Psoas muscle (tissue), 8 donors: Measurements from ENCODE around the gene PRELID1. TPM values are rescaled to one million over a fixed set of nuclear protein-coding genes. Genes with fewer than 3 reads are reported as not detected.

Source experiments
- ATAC-seq, 4 donors: fragments of 200-7000 bp; cut with Tn5 transposase; one replicate each; pipeline ENCODE4 v1.9.1; 2020; ENCODE audit warnings: moderate library complexity in 3 of 4, mild to moderate bottlenecking in 2 of 4
- DNase-seq, 2 donors: peaks; one replicate each; pipeline ENCODE4 v3.0.0-alpha.2; 2020
- H3K27ac ChIP-seq: fragments of 200-600 bp; one replicate; pipeline ENCODE4 v1.8.0; 2022
- H3K27me3 ChIP-seq, 3 donors: fragments of 200-600 bp in 1 of 3; one replicate each; pipeline versions ENCODE4 v1.6.1 to v1.8.0; 2013 to 2022; ENCODE audit warnings: low read length in 2 of 3, mild to moderate bottlenecking in 2 of 3, moderate library complexity in 1 of 3; ENCODE audit not compliant: insufficient read depth in 3 of 3
- H3K36me3 ChIP-seq, 2 donors: fragments of 200-600 bp in 1 of 2; one replicate each; pipeline versions ENCODE4 v1.6.1 to v1.8.0; 2013 to 2022; ENCODE audit warnings: low read depth in 1 of 2, mild to moderate bottlenecking in 1 of 2, moderate library complexity in 1 of 2; ENCODE audit not compliant: insufficient read depth in 1 of 2
- H3K4me1 ChIP-seq: fragments of 200-600 bp; one replicate; pipeline ENCODE4 v1.8.0; 2022
- H3K4me3 ChIP-seq: fragments of 200-600 bp; one replicate; pipeline ENCODE4 v1.8.0; 2022; ENCODE audit warnings: mild to moderate bottlenecking
- H3K9me3 ChIP-seq: fragments of 200-600 bp; one replicate; pipeline ENCODE4 v1.8.0; 2022
- CTCF ChIP-seq: fragments of 200-600 bp; IDR thresholded peaks from one replicate; pipeline ENCODE4 v1.8.0; 2022; ENCODE audit warnings: antibody characterized with exemption
- WGBS, 3 donors: extraction: QIAGEN DNeasy Blood & Tissue Kit; methylation state at CpG; one replicate each; pipeline versions ENCODE4 v1.1.6 to v1.1.7; 2013; 5-methylcytosine and 5-hydroxymethylcytosine counted together
- intact Hi-C, 2 donors: fragments of 100-400 bp; cut with DNase I; formaldehyde crosslinking; loops; one replicate each; pipeline versions ENCODE4 v1.11.0 to v1.14.2; 2022
- polyA plus RNA-seq, 3 donors: library from polyadenylated mRNA; stranded (reverse); fragments of 200-250 nt; gene quantifications; one replicate each; pipeline ENCODE4 v1.2.3, GENCODE V29; 2013
- total RNA-seq, 4 donors: library from RNA; stranded (reverse); fragmentation: NEBNext Ultra II Directional in 2 of 4; extraction: Animal tissue kit (Norgen Biotek cat#: 25700) in 2 of 4; gene quantifications; one replicate each; pipeline versions ENCODE4 v1.2.1 to v1.2.4, GENCODE V29; 2021 to 2023
- donor health status: healthy with polysubstance abuse.
- donor health status: DM: no; HTN: no; CAD: no; lungs with moderate emphysema.
- donor health status: Bipolar disorder and iron deficiency.
- donor health status: healthy.
- donor health status: DM: yes; HTN: yes; CAD: no.
- donor health status: DM: no; HTN: no; CAD: no.
- donor health status: DM: no; HTN: no; CAD: no.
- donor health status: DM: yes; HTN: yes; CAD: no.

The PRELID1 gene
- total and polyA plus RNA-seq, 7 donors: 19.9 to 201 (median 53.9) TPM

- H3K9me3 ChIP-seq: no peaks in the 10 kb centered on the region
- H3K4me1 ChIP-seq: no peaks in the 10 kb centered on the region
- ATAC-seq (peak in 3 of 4 donors; percentile 32 to 60 (median 54)), DNase-seq (peak in 1 of 2 donors; percentile 50)
- no peak for TF ChIP-seq CTCF
- 69 to 72% (median 71%) methylated on average over 28 of the region's 28 CpGs for WGBS, 3 donors
- no peak overlapping the region for H3K4me3 ChIP-seq
- peak overlapping the region; percentile 16 for H3K27ac ChIP-seq
- peaks cover 0 to 50% of the 10 kb centered on the region in 2 donors for H3K36me3 ChIP-seq
- H3K27me3 ChIP-seq: no peaks in the 10 kb centered on the region
- intact Hi-C loops: no loop called here
These were observed 24.2 kb downstream of the PRELID1 start for GRCh38 chr5:177327539-177328522.

GRCh38 chr5:177328545-177329231 is 25.1 kb downstream of the PRELID1 start:
- H3K4me3 ChIP-seq: no peak overlapping the region
- 89 to 93% (median 91%) methylated on average over 19 of the region's 19 CpGs for WGBS, 3 donors
- no peak overlapping the region for H3K27ac ChIP-seq
- intact Hi-C loops: no loop called here
- no peaks in the 10 kb centered on the region for H3K27me3 ChIP-seq
- DNase-seq (no peak), ATAC-seq (no peak)
- no peaks in the 10 kb centered on the region for H3K4me1 ChIP-seq
- no peaks in the 10 kb centered on the region for H3K9me3 ChIP-seq
- TF ChIP-seq CTCF: no peak
- H3K36me3 ChIP-seq: peaks cover 1 to 58% of the 10 kb centered on the region in 2 donors

- ATAC-seq (no peak), DNase-seq (no peak)
- Histone ChIP-seq H3K27ac (no peak overlapping the region), H3K9me3 (no peaks in the 10 kb centered on the region), H3K4me3 (no peak overlapping the region), H3K36me3 (peaks cover 6 to 69% of the 10 kb centered on the region in 2 donors), H3K27me3 (no peaks in the 10 kb centered on the region), H3K4me1 (no peaks in the 10 kb centered on the region)
- TF ChIP-seq CTCF: no peak
- intact Hi-C loops: no loop called here
- WGBS, 3 donors: 78 to 85% (median 82%) methylated on average over 6 of the region's 6 CpGs
These were observed 26.3 kb downstream of the PRELID1 start for GRCh38 chr5:177329883-177330282.

DNA sequence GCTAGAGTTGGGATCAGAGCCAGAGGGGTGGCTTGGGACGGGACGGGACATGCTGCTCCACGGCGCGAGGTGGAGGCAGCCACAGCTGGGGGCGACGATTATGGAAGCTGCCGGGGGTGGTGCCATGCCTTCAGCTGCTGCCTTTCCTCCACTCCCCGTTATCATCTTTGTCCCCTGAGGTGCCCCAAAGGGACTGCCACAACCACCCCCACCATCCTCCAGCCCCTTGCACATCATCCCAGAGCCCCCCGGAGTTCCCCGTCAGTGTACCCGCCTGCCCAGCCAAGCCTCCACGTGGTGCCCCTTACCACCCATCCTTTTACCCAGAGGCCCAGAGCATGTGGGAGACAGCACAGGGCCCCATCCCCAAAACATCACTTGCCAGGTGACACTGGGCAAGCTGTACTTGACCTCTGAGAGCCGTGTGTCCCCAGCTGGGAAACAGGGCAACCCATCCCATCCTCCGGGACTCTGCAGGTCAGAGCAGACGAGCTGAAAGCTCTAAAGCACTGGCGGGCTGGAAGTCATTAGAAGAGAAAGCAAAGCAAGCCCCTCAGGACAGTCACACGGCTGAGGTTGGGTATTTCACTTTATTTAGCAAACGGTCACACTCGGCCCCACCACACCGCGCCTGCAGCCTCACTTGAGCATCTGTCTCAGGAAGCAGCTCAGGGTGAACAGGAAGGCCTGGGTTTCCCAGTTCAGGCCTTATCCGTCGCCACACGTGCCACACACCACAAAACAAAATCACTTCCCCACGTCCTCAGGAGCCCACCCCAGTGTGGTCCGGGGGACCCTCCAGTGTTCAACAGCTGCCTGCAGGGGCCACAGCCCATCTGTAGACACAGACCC is 27.6 kb downstream of the PRELID1 start:
- Histone ChIP-seq H3K9me3 (no peaks in the 10 kb centered on the region), H3K4me1 (peaks cover 8% of the 10 kb centered on the region), H3K27ac (no peak overlapping the region), H3K27me3 (no peaks in the 10 kb centered on the region), H3K36me3 (peaks cover 6 to 82% of the 10 kb centered on the region in 2 donors), H3K4me3 (no peak overlapping the region)
- ATAC-seq (no peak), DNase-seq (no peak)
- intact Hi-C loops: no loop called here
- WGBS, 3 donors: 78 to 80% (median 78%) methylated on average over 25 to 27 of the region's 27 CpGs
- TF ChIP-seq CTCF: no peak
